ENCODE measurements around the gene KIDINS220. TPM values are rescaled to one million over a fixed set of nuclear protein-coding genes. Genes with fewer than 3 reads are reported as not detected.

The KIDINS220 gene
- total RNA-seq, 1 experiment from 2014 or later = 19.6 TPM

- no peak for DNase-seq (ENCODE audit: low read depth)
These were observed 31.9 kb downstream of the KIDINS220 start for GRCh38 chr2:8805278-8806210.

- DNase-seq (ENCODE audit: low read depth) = peak; percentile 81
These were observed 33.6 kb downstream of the KIDINS220 start for GRCh38 chr2:8803658-8804379.

DNA sequence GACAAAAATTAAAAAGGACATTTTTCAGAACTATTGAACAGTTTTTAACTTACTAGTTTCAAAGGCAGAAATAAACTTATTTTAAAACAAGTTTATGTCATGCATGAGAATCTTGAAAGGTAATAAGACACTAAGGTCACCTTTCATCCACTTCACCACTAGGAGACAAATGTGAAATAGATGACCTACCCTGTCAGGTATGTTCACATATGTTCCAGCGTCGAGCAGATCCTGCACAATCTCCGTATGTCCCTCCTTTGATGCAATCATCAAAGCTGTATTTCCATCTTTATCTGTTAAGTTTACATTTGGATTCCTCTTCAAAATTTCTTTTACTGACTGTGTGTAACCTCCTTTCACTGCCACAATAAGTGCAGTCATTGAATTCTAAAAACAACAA is 34.7 kb downstream of the KIDINS220 start:
- no peak for DNase-seq (ENCODE audit: low read depth)

GRCh38 chr2:8800821-8801220 is 36.6 kb downstream of the KIDINS220 start:
- no peak for DNase-seq (ENCODE audit: low read depth)

DNA sequence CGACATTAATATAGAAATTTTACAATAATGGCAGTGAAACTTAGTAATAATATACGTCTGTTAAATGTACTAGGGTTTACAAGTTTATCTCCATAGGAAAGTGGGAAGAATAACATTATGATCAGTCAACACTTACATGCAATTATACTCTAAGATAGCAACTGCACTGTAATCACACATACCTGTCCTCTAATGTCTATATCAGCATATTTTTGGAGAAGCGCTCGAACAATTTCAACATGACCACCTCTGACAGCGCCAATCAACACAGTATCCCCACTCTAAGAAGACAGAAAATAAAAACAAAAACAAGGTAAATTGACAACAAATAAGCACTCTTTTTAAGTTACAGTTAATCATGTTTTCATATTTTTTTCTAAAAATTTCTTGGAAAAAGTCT is 37.2 kb downstream of the KIDINS220 start:
- DNase-seq (ENCODE audit: low read depth) = no peak

GRCh38 chr2:8799004-8799403 is 38.4 kb downstream of the KIDINS220 start:
- DNase-seq (ENCODE audit: low read depth) = no peak

GRCh38 chr2:8798393-8798792 is 39.0 kb downstream of the KIDINS220 start:
- DNase-seq (ENCODE audit: low read depth) = no peak

- no peak for DNase-seq (ENCODE audit: low read depth)
These were observed 39.7 kb downstream of the KIDINS220 start for GRCh38 chr2:8797682-8798081.

DNA sequence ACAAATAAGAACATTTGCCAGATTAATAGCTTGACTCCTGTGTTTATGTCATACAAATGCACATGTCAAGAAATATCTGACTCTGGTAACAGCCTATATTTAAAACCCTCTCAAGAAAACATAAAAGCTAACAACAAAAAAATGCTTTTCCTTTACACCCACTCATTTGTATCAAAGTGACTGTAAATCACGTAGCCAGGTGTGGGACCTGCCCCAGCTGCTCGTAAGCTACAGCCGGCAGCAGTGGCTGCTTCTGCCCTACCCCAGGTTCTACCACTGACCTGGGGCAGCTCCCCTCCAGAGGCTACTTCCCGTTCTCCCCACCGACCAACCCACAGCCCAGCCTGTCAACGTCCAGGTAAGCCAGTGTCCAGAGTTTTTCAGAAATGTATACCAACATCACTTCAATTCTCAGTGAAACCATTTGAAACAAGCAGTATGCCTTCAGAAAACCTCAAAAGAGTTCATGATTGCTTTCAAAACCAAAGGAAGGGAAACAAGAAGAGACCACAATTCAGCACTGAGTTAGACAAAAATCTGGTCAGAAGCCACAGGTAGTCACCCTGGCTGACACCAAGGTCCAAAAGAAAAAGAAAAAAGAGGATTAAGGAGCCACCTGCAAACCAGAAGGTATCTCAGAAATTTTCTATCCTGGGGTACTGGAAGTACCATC is 40.4 kb downstream of the KIDINS220 start:
- DNase-seq (ENCODE audit: low read depth) = no peak

- DNase-seq (ENCODE audit: low read depth) = no peak
These were observed 41.0 kb downstream of the KIDINS220 start for GRCh38 chr2:8796315-8796848.

GRCh38 chr2:8794923-8795825 is 42.2 kb downstream of the KIDINS220 start:
- DNase-seq (ENCODE audit: low read depth) = no peak

GRCh38 chr2:8790739-8791162 is 46.7 kb downstream of the KIDINS220 start:
- DNase-seq (ENCODE audit: low read depth) = no peak

GRCh38 chr2:8786463-8786862 is 51.0 kb downstream of the KIDINS220 start:
- no peak for DNase-seq (ENCODE audit: low read depth)

GRCh38 chr2:8779795-8780671 is 57.4 kb downstream of the KIDINS220 start:
- DNase-seq (ENCODE audit: low read depth) = no peak

DNA sequence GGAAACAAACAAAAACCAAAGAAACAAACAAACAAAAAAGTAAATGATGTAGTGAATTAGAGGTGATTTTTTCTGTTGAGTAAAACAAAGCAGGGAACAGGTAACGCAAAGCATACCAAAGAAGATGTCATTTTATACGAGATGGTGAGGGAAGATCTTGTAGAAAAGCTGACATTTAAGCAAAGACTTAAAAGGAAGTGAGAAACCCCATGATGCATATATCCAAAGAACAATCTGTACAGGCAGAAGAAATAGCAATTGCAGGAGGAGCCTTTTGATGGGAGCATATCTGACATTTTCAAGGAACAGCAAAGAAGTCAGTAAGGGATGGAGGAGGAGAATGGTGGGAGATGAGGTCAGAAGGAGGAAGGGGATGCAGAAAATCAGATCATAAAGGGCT is 63.0 kb downstream of the KIDINS220 start:
- no peak for DNase-seq (ENCODE audit: low read depth)

DNA sequence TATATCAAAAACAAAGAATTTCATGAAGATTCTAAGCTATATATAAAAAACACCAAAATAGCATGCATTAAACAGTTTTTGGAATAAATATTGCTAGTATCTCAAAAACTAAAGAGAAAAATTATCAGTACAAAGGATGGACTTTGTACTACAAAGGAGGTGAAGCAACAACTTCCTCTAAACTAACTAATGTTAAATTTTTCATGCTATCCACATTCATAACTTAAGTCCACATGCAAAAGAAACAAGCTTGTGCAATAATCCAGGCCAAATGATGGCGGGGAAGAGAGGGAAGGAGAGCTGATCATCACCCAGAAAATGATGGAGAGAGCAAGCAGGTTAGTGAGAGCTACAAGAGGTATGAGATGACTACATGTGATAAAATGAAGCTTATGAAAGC is 70.1 kb downstream of the KIDINS220 start:
- no peak for DNase-seq (ENCODE audit: low read depth)

DNA sequence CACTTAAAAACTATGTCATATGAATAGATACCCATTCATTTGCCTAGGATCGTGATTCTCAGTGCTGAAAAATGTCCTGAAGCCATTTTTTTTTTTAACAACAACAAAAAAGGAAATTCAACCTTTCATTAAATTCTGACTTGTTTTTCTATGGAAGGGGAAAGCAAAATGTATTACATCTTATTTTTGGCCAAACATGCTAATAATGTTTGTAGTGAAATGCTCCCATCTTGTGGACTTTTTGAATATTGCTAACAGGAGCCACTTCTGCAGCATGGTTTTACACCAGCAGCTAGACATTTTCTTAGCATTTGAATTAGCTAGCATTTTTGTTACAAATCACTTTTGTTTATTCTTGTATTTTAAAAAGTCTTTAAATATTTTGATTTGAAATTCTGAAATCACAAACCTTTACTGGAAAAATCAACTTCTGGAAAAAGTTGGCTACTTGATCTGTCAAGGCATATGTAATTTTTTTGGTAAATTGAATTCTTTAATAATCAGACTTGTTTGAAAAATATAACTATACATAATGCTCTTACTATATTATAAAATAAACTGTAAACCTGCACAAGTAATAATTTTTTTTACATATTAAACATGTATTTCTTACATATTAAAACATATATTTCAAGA is 75.8 kb downstream of the KIDINS220 start:
- DNase-seq (ENCODE audit: low read depth) = no peak

DNA sequence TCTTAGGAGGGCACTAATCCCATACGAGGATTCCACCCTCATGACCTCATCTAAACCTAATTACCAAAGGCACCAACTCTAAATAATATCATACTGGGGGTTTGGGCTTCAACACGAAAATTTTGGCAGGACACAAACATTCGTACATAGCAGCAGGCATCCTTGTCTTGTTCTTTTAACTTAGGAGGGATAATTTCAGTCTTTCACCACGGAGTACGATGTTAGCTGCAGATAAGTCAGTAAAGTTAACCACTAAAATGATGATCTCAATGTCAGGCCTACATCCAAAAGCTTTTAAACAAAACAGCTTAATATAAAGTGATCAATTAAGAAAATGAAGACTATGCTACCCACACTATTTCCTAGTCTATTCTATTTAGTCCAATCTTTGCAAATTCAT is 80.7 kb downstream of the KIDINS220 start:
- DNase-seq (ENCODE audit: low read depth) = no peak

DNA sequence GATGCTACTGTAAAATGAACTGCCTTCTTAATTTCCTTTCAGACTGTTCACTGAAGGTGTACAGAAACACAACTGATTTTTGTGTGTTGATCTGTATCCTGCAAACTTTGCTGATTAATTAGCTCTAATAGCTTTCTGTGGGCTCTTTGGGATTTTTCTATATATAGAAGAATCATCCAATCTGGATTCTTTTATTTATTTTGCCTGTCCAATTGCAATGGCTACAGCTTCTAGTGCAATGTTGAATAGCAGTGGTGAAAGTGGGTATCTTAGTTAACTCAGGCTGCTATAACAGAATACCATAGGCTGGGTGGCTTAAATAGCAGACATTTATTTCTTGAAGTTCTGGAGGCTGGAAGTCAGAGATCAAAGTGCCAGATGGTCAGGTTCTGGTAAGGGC is 81.2 kb downstream of the KIDINS220 start:
- DNase-seq (ENCODE audit: low read depth) = no peak
